A549 (cell line): Measurements from ENCODE around the gene DUS2. TPM values are rescaled to one million over a fixed set of nuclear protein-coding genes. Genes with fewer than 3 reads are reported as not detected.

Experiments
- ATAC-seq, 2 experiments: fragments of 200-7000 bp in 1 of 2; fragments of >200 bp in 1 of 2; cut with Nextera tagmentation in 1 of 2; cut with Tn5 transposase in 1 of 2; 3 replicates each; pipeline versions ENCODE4 v1.8.0 to v1.9.1; 2018 to 2020; ENCODE audit warnings: mild to moderate bottlenecking in 1 of 2, moderate library complexity in 1 of 2
- CTCF ChIA-PET: fragments of 300-600 bp; sonication (Branson Sonifier 250); formaldehyde crosslinking; extraction: SDS; loops from one replicate; lab custom pipeline; 2021; ENCODE audit warnings: antibody characterized with exemption, inconsistent platforms; lab: Yijun Ruan, JAX
- POLR2A ChIA-PET: fragments of 350-600 bp; formaldehyde crosslinking; extraction: SDS; loops from one replicate; lab custom pipeline; 2021; ENCODE audit warnings: antibody characterized with exemption, inconsistent platforms; lab: Yijun Ruan, JAX
- DNase-seq, 2 experiments: peaks; one replicate each; pipeline versions ENCODE4 v3.0.0 to v3.0.0-alpha.2; 2011 to 2016; ENCODE audit warnings: low read depth in 1 of 2, low spot score in 1 of 2
- FAIRE-seq: peaks from 2 replicates; lab custom pipeline; 2011; peaks lifted over from hg19 to GRCh38; lab: Jason Lieb, UNC
- H3K27ac ChIP-seq, 2 experiments: fragments of >200 bp; sonication (Bioruptor Twin); formaldehyde crosslinking; 3 replicates each; pipeline ENCODE4 v1.5.1; 2016 to 2017
- H3K4me1 ChIP-seq: fragments of >200 bp; sonication (Bioruptor Twin); formaldehyde crosslinking; 3 replicates; pipeline ENCODE4 v1.6.1; 2016
- H3K4me2 ChIP-seq: fragments of >200 bp; sonication (Bioruptor Twin); formaldehyde crosslinking; 3 replicates; pipeline ENCODE4 v1.6.1; 2016
- H3K4me3 ChIP-seq: fragments of >200 bp; sonication (Bioruptor Twin); formaldehyde crosslinking; 3 replicates; pipeline ENCODE4 v1.5.1; 2016
- H3K9me3 ChIP-seq: fragments of >200 bp; sonication (Bioruptor Twin); formaldehyde crosslinking; 3 replicates; pipeline ENCODE4 v1.6.1; 2016
- CBX8 ChIP-seq: fragments of 200-600 bp; sonication (generic); IDR thresholded peaks from 2 replicates; pipeline ENCODE4 v1.6.1; 2016
- CEBPB ChIP-seq, 2 experiments: fragments of >200 bp in 1 of 2; sonication (Bioruptor Twin) in 1 of 2; formaldehyde crosslinking in 1 of 2; IDR thresholded peaks; 2 replicates each; pipeline ENCODE4 v1.6.1; 2012 to 2016
- CHD2 ChIP-seq: fragments of 150-350 bp; IDR thresholded peaks from 2 replicates; pipeline ENCODE4 v1.6.1; 2014; ENCODE audit warnings: low read length; ENCODE audit not compliant: partially characterized antibody
- EHMT2 ChIP-seq: fragments of 200-600 bp; sonication (generic); IDR thresholded peaks from 2 replicates; pipeline ENCODE4 v1.6.1; 2016; ENCODE audit warnings: antibody characterized with exemption, low read depth, mild to moderate bottlenecking, moderate library complexity
- EP300 ChIP-seq, 2 experiments: fragments of >200 bp; sonication (Bioruptor Twin); formaldehyde crosslinking; IDR thresholded peaks; 2 replicates in 1 of 2; 3 replicates in 1 of 2; pipeline ENCODE4 v1.6.1; 2016 to 2017
- ESRRA ChIP-seq: fragments of 150-350 bp; IDR thresholded peaks from 2 replicates; pipeline ENCODE4 v1.6.1; 2014; ENCODE audit warnings: mild to moderate bottlenecking, low read length, borderline replicate concordance
- FOSL2 ChIP-seq, 2 experiments: fragments of 450-650 bp in 1 of 2; fragments of >200 bp in 1 of 2; sonication (Bioruptor Twin) in 1 of 2; formaldehyde crosslinking; IDR thresholded peaks; 2 replicates each; pipeline versions ENCODE4 v1.5.0 to v1.6.1; 2016 to 2020; ENCODE audit warnings: mild to moderate bottlenecking in 1 of 2, moderate library complexity in 1 of 2
- HES2 ChIP-seq: fragments of >200 bp; sonication (Bioruptor Twin); formaldehyde crosslinking; IDR thresholded peaks from 2 replicates; pipeline ENCODE4 v1.6.1; 2016
- HEYL ChIP-seq: fragments of 250-450 bp; sonication (Bioruptor Pico); IDR thresholded peaks from 2 replicates; pipeline ENCODE4 v1.8.0; 2021; ENCODE audit warnings: mild to moderate bottlenecking, moderate library complexity
- JUNB ChIP-seq: fragments of >200 bp; sonication (Bioruptor Twin); formaldehyde crosslinking; IDR thresholded peaks from 2 replicates; pipeline ENCODE4 v1.6.1; 2016
- KDM1A ChIP-seq: fragments of 200-600 bp; sonication (generic); IDR thresholded peaks from 2 replicates; pipeline ENCODE4 v1.6.1; 2016; ENCODE audit warnings: low read depth, mild to moderate bottlenecking
- MAFK ChIP-seq: fragments of 450-650 bp; IDR thresholded peaks from 2 replicates; pipeline ENCODE4 v1.6.1; 2014; ENCODE audit not compliant: partially characterized antibody
- MYC ChIP-seq: IDR thresholded peaks from 2 replicates; pipeline ENCODE4 v1.6.1; 2012; ENCODE audit warnings: mild to moderate bottlenecking, inconsistent platforms, low read length, improper control_type of control experiment, borderline replicate concordance
- NR3C1 ChIP-seq: fragments of >200 bp; sonication (Bioruptor Twin); formaldehyde crosslinking; IDR thresholded peaks from 3 replicates; pipeline ENCODE4 v1.6.1; 2017
- PBX3 ChIP-seq: IDR thresholded peaks from 2 replicates; pipeline ENCODE4 v1.6.1; 2012
- REST ChIP-seq: fragments of 200-600 bp; sonication (generic); IDR thresholded peaks from 2 replicates; pipeline ENCODE4 v1.6.1; 2016; ENCODE audit warnings: antibody characterized with exemption, mild to moderate bottlenecking, moderate library complexity
- RFX5 ChIP-seq: fragments of 450-650 bp; IDR thresholded peaks from 2 replicates; pipeline ENCODE4 v1.7.1; 2014; ENCODE audit warnings: antibody characterized with exemption, mild to moderate bottlenecking, moderate library complexity
- RNF2 ChIP-seq: fragments of 200-600 bp; sonication (generic); IDR thresholded peaks from 2 replicates; pipeline ENCODE4 v1.6.1; 2016; ENCODE audit warnings: low read depth, mild to moderate bottlenecking, antibody characterized with exemption, moderate library complexity, borderline replicate concordance
- SREBF2 ChIP-seq: fragments of 450-650 bp; IDR thresholded peaks from 2 replicates; pipeline ENCODE4 v1.6.1; 2014; ENCODE audit warnings: mild to moderate bottlenecking, moderate library complexity
- WGBS: methylation state at CpG from one replicate; pipeline ENCODE4 v1.1.6; 2017; ENCODE audit errors: missing lambda C conversion rate; 5-methylcytosine and 5-hydroxymethylcytosine counted together
- polyA plus RNA-seq, 4 experiments: library from polyadenylated mRNA; depleted of rRNA in 3 of 4; stranded (reverse); fragments of >200 nt; fragmentation: RNase III in 1 of 4; extraction: RNeasy Plus Mini Kit Qiagen cat#74134 plus additional on column Dnase treatment in 1 of 4; gene quantifications; 2 replicates in 3 of 4; 3 replicates in 1 of 4; pipeline ENCODE4 v1.2.3, GENCODE V29; 2011 to 2017

DUS2 gene
- polyA plus RNA-seq, 2 of the 4 experiments (the other 2 are of a cell fraction), result 20.8 to 21.5 TPM

- TF ChIP-seq REST, result no peak
- no peak for TF ChIP-seq CEBPB (IDR thresholded peaks at IDR 0.05)
- TF ChIP-seq PBX3, result no peak
Measured at GRCh38 chr16:68074850-68075555, 51.9 kb downstream of the DUS2 start (continued).

- peaks cover 16% of the 10 kb centered on the region for H3K4me1 ChIP-seq
- no peak for ATAC-seq
- FAIRE-seq, result no peak
- H3K4me2 ChIP-seq, result no peak overlapping the region
- TF ChIP-seq MAFK (no peak), HEYL (CRISPR knock-in tag) (no peak), PBX3 (no peak), MYC (no peak), EHMT2 (no peak), KDM1A (no peak), RFX5 (no peak)
- no peak overlapping the region for H3K4me3 ChIP-seq
- WGBS, result 91% methylated on average over 3 of the region's 3 CpGs
- CTCF ChIA-PET, result interaction anchor here (0.8 to 5.1 kb wide), 4 partner anchors 11 to 193 kb away, joined by 3 to 27 read pairs (median 4); no protein-coding TSS in a partner anchor
- no peak for DNase-seq
- no peaks in the 10 kb centered on the region for H3K9me3 ChIP-seq
- POLR2A ChIA-PET, result interaction anchor here (1.4 kb wide), 1 partner anchor 9 kb away, joined by 3 read pairs; the partner anchor contains the start of gene NFATC3
- H3K27ac ChIP-seq, result no peak overlapping the region
Measured at GRCh38 chr16:68075980-68076379, 52.9 kb downstream of the DUS2 start.

- ATAC-seq (no peak), DNase-seq (no peak), FAIRE-seq (no peak)
- H3K4me3 ChIP-seq, result no peak overlapping the region
- peaks cover 16% of the 10 kb centered on the region for H3K4me1 ChIP-seq
- H3K27ac ChIP-seq, result no peak overlapping the region
- no peak for TF ChIP-seq JUNB
- no peak for TF ChIP-seq CEBPB (IDR thresholded peaks at IDR 0.05)
- no peak for TF ChIP-seq CHD2
- TF ChIP-seq HES2, result no peak
- no peak for TF ChIP-seq RNF2
- TF ChIP-seq NR3C1, result no peak
- no peak for TF ChIP-seq HEYL (CRISPR knock-in tag)
- TF ChIP-seq ESRRA, result no peak
- no peak for TF ChIP-seq EP300 (IDR thresholded peaks at IDR 0.05)
- TF ChIP-seq SREBF2, result no peak
- no peak for TF ChIP-seq FOSL2 (IDR thresholded peaks at IDR 0.05)
- no peak for TF ChIP-seq FOSL2 (CRISPR knock-in tag; IDR thresholded peaks at IDR 0.05)
- no peak for TF ChIP-seq CBX8
- no peak overlapping the region for H3K4me2 ChIP-seq
- POLR2A ChIA-PET, result interaction anchor here (1.4 kb wide), 1 partner anchor 9 kb away, joined by 3 read pairs; the partner anchor contains the start of gene NFATC3
- CTCF ChIA-PET, result interaction anchor here (0.6 to 5.1 kb wide), 5 partner anchors 12 to 193 kb away, joined by 3 to 27 read pairs (median 4); no protein-coding TSS in a partner anchor
- H3K9me3 ChIP-seq, result no peaks in the 10 kb centered on the region
- 100% methylated on average over 3 of the region's 3 CpGs for WGBS
Measured at GRCh38 chr16:68076560-68076959, 53.5 kb downstream of the DUS2 start.
